ENCODE results near the gene FCHSD2.
"Not testable (repeated sequence)": the region's sequence is repeated elsewhere in the genome, so short reads cannot be mapped to it uniquely, and the experiment has no call there.

Gene FCHSD2

DNA sequence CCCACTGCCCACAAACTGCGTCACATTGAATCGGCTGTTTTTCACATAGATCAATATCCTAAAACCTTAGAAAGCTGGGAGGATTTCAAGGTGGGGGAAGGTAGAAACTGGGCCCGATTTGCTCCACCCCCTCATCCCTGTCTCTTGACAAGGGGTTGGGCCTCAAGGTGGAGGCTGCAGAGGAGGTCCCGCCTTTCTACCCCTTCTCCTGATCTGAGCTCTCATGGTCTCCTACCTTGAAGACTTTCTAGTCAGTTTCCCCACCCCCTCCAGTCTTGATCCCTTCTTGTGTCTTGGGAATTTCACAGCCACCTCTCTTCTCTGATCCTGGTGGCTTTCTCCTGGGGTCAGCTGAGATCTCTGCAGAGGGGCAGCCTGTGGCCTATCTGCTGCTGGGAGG lies 343.8 kb downstream of the FCHSD2 start:
- DNase-seq (ENCODE audit: low read depth in 3 of 3) = no peak

- DNase-seq (ENCODE audit: low read depth in 3 of 3) = peak; percentile 85 to 93 (median 89)
Measured at GRCh38 chr11:72793425-72794367, 348.4 kb downstream of the FCHSD2 start, which contains the start of gene STARD10. TSS of gene STARD10 (minus strand) at chr11:72794047. CDS start at chr11:72781181, 12,866 bp downstream.

- DNase-seq (ENCODE audit: low read depth in 3 of 3) = no peak
Measured at GRCh38 chr11:72793076-72793424, 349.1 kb downstream of the FCHSD2 start.

GRCh38 chr11:72792437-72793021 lies 349.6 kb downstream of the FCHSD2 start:
- DNase-seq (ENCODE audit: low read depth in 3 of 3) = no peak

DNA sequence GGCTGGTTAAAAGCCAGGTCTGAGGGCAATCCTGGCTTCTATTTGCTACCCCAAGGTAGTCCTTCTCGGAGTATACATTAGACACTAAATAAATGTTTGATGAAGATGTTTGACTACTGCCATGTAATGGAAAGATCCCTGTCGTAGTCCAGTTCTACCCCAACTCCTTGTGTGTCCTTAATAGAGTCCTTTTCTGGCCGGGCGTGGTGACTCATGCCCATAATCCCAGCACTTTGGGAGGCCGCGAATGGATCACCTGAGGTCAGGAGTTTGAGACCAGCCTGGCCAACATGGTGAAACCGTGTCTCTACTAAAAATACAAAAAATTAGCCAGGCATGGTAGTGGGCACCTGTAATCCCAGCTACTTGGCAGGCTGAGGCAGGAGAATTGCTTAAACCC lies 350.9 kb downstream of the FCHSD2 start:
- DNase-seq (ENCODE audit: low read depth in 3 of 3) = not testable (repeated sequence)

- no peak for DNase-seq (ENCODE audit: low read depth in 3 of 3)
Measured at GRCh38 chr11:72789493-72790131, 352.5 kb downstream of the FCHSD2 start.

DNA sequence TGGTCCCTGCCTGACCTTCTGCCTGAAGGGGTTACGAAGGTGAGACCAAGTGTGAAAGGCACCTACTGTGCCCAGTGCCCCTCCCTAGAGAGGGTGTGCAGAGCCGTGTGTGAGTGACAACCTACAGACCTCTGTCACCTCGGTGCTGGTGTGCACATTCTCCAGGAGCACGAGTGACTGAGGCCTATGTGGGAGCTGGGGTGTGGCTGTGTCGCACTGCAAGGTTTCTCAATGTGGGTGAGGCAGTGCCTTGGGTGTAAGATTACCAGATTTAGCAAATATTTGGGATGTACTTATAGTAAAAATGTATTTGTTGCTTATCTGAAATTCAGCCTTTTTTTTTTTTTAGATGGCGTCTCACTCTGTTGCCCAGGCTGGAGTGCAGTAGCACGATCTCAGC lies 353.9 kb downstream of the FCHSD2 start:
- no peak for DNase-seq (ENCODE audit: low read depth in 3 of 3)

DNA sequence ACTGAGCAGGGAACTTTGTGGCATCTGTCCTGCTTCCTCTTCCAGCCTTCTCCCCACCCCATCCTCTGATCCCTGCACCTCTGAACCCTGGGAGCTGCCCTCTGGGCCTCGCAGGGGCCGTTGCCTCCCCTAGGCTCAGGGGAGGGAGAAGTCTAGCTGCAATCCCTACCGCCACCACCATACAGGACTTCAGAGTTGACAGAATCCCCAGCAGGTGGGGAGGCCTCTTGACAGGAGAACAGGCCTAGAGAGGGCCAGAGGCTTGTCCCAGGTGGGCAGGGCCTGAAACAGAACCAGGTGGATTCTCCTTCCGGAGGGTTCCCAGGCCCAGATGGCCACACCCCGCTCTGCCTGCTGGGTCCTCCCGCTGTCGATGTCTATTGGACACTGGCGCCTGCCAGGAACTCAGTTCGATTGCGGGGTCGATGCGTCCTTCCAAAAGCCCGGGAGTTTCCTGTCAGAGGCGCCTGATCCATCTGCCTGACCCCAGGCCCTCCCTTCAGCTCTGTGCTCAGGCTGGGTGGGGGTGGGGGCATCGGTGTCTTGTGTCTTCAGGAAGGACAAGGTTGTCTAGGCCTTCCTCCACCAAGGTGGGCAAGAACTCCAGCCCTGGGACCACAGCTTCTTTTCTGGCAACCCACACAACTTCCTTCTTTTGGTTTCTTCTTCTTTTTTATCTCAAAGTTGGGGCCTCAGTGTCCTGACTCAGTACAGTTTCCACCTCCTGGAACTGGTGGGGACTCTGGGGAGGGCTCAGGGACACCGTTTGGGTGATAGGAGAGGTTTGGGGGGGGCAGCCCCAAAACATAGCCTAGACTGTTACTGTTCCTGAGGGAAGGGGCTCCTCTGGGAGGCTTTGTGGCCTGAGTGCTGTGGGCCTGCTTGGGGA lies 354.7 kb downstream of the FCHSD2 start:
- DNase-seq (ENCODE audit: low read depth in 3 of 3) = no peak

Measured in stimulated activated CD4-positive, alpha-beta T cell treated with anti-CD3 and anti-CD28 coated beads, TNF-alpha, amount 100 ng/mL, for 48 hours (primary cell).